HG03135 (cell line): ENCODE results near the gene WDR37.
"Not testable (repeated sequence)": the region's sequence is repeated elsewhere in the genome, so short reads cannot be mapped to it uniquely, and the experiment has no call there.

Source experiments
- ATAC-seq: cut with Tn5 transposase; IDR thresholded peaks from one replicate; pipeline ENCODE4 v1.9.1; 2021; ENCODE audit warnings: mild to moderate bottlenecking, moderate library complexity; ENCODE audit not compliant: unreplicated experiment

WDR37 gene

DNA sequence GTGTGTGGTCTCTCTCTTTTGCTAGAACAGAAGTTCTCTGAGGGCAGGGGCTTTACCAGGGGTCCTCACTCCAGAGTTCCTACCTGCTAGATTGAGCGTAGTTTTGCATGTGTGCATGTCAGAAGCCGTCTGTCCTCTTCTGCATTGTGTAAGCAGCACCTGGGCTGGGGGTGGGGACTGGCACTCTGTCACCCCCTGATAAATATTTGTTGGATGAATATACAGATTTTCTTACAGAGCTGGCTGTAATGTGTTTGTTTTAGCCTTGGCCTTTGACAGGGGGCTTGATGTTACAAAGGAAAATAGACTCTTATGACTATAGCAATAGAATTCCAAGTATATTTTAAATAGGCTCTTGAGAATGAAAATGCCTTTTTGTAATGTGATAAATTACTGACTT lies 46.6 kb downstream of the WDR37 start:
- no peak for ATAC-seq

DNA sequence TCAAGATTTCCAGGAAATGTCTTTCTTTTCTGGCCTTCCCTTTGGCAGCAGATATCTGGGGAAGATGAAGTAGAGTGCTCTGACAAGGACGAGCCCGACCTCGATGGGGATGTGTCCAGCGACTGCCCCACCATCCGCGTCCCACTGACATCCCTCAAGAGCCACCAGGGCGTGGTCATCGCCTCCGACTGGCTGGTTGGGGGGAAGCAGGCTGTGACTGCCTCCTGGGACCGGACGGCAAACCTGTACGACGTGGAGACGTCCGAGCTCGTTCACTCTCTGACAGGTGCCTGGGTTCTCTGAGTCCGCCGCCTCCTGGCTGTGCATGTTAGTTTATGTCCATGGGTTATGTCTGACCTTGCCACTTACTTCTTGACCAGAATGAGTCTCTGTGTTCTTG lies 47.4 kb downstream of the WDR37 start:
- ATAC-seq, result no peak

DNA sequence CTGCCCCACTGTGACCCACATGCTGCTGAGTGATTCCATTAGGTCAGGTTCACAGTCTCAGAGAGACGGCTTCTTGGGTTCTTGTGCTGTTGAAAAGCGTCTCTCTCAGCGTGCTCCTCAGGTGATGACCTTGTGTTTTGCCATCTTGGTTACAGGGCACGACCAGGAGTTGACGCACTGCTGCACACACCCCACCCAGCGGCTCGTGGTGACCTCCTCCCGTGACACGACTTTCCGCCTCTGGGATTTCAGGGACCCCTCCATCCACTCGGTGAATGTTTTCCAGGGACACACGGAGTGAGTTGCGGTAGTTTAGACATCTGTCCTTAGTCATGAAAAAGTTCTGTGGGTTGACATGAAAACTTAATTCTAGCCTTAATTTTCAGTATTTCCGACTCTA lies 48.8 kb downstream of the WDR37 start:
- ATAC-seq, result no peak

DNA sequence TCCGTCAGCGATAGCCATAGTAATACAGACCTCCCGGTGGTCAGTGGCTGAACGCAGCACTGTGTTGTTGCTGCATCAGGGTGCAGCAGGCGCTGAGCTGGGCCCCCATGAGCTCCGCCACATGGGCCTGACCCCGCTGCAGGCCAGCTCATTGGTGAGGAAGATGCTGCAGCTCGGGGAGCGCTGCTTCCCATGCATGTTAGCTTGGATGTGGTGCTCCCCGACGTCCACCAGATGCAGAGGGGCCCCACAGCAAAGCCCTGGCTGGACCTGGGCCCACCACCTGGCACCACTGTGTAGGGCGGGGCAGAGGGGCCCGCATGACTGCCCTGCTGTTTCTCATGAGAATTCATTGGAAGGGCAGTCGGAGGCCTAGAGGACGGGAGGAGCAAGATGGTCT lies 50.8 kb downstream of the WDR37 start:
- no peak for ATAC-seq

DNA sequence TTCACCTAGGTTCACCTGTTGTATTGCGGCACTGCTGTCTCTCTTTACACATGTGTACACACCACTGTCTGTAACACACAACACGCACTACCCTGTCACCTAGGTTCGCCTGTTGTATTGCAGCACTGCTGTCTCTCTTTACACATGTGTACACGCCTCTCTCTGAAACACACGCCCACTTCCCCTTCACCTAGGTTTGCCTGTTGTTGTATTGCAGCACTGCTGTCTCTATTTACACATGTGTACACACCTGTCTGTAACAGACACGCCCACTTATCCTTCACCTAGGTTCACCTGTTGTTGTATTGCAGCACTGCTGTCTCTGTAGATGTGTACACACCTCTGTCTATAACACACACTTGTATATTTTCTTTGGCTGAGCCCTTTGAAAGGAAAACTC lies 51.5 kb downstream of the WDR37 start:
- ATAC-seq, result no peak

DNA sequence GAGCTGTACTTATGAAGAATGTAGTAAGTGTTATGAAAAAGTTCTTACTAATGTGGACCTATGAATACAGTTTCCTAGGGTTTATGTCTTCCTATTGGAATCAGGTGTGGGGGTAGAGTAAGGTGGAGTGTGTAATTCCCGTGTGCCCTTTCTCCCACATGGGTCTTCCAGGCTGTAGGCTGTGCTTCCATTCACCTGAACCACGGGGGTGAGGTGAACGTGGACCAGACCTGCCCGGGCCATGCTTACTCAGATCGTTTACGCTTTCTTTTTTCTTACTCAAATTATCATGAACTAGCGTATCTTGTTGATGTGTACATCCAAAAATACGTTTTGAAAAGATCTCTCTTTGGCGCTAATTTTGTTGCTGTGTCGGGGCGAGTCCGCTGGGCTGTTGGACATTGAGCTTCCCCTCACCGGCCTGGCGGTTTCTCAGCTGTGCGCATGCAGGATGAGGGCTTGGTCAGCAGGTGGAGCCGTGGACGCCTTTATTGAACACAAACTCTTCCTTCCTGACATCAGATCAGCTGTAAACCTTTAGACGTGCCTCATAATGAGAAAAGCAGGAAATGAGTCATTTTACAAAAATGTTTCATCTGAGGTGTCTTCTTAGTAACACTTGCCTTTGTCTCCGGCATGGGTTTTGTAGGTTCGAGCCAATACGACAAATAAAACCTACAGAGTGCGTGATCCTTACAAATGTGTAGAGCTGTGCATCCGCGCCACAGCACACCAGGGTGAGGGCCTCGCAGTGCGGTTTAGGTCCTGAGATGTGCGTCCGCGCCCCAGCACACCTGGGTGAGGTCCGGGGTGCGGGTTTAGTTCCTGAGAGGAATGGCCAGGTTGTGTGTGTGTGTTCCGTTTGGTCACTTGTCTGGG lies 53.8 kb downstream of the WDR37 start:
- peak; percentile 87 for ATAC-seq

DNA sequence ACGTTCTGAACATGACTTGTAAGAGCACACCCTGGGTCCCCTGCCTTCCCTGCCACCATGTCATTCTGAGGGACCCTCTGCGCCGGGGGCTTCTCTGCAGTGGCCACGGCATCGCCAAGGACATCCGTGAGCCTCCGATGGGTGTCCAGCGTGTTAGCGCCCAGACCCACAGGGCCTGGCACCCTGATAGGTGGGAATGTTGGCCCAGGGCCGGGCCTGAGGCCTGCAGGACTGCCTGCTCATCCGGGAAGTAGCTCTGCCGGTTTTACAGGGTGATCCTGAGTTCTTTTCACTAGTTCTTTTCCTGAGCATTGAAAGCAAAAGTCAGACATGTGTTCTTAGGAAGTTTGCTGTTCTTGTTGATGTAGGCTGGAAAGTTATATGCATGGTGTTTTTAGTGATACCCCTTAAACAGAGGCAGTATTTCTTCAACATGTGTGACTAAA lies 54.5 kb downstream of the WDR37 start:
- ATAC-seq, result no peak

DNA sequence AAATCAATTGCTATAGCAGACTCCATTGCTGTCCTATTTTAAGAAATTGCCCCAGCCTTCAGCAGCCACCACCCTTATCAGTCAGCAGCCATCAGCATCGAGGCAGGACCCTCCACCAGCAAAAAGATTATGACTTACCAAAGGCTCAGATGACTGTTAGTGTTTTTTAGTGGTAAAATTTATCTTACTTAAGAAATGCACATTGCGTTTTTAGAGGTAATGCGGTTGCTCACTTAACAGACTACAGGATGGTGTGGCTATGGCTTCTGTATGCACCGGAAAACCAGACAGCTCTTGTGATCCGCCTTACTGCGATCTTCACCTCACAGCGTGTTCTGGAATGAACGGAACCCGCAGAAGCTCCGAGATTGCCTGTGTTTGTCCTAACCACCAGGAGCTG lies 58.1 kb downstream of the WDR37 start:
- no peak for ATAC-seq

DNA sequence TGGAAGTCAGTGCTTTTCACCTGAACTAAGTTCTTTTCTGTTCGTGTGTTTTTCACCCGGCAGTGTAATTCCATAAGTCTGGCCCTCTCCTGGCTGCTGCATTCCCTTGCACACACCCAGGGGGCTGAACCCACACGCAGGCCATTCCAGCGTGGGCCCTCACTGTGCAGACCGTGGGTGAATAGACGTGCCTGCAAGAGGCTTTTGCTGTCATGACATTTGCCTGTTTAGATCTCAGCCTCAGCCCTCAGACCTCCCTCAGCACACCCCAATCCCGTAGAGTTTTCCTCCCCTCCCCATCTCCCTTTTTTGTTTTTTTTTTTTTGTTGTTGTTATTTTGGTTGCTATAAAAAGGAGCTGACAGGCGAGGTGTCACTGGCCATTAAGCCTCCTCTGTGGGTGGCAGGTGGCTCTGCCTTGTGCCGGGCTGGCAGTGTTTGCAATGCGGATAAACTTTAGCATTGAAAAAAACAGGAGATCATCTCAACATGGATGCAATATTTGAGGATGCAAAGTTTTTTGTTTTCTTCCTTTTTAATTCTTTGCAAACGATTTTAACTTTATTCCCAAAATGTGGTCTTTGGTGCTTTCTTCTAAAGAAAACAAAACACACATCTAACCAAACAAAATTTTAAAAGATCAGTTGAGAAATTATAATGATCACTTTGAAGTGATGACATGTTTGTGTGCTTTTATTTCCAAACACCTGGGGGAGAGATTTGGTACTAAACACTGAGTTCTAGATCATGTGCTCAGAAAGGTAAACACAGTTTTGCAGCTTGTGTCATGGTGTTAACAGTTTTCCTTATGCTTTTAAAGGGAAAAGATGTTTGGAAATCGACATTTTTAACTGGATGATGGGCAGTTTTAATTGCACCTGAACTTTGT lies 58.8 kb downstream of the WDR37 start:
- ATAC-seq, result no peak

DNA sequence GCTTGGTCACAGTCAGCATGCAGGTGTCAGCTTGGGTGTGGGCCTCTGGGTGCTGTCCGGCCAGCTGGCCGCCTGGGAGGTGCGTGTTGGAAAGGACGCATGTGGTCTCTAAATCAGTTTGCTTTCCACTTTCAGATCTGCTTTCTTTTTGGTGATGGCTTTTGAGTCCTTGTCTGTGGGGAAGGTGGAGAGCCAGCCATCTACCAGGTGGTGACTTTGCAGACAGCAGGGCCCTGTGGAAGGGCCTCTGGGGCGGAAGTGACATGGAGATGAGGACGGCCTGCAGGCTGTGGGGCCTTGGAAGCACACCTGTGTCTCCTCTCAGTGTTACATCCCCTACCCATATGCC lies 59.4 kb downstream of the WDR37 start:
- no peak for ATAC-seq

DNA sequence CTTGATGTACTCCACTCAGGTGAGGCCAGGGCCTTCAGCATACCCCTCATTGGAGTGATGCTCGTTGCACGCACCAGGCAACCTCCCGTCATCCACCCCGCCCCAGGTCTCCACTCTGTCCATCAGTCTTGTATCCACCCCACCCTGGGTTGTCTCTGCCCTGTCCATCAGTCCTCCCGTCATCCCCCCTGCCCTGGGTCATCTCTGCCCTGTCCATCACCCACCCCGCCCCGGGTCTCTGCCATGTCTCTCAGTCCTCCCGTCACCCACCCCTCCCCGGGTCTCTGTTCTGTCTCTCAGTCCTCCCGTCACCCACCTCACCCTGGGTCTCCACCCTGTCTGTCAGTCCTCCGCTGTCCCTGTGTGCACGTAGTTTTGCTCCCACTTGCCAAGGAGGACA lies 59.9 kb downstream of the WDR37 start:
- ATAC-seq, result no peak

DNA sequence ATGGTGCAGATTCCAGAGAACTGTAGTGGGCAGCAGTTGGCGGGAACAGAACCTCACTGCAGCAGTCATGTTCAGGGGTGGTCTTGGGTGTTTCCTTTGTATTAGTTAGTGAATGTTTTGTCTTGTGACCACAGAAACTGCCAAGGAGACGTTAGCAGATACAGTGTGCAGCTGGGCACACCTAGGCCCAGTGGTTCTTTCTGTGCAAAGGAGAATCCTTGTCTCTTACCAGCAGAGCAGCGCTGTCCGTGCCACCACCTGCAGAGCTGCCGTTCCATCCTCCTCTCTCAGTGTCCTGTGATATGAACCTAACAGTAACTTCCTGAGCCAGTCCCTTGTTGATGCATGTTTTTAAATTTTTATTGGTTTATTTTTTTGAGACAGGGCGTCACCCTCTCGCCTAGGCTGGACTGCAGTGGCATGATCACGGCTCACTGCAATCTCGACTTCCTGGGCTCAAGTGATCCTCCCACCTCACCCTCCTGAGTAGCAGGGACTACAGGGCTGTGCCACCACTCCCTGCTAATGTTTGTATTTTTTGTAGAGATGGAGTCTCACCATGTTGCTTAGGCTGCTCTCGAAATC lies 60.6 kb downstream of the WDR37 start:
- ATAC-seq, result no peak

DNA sequence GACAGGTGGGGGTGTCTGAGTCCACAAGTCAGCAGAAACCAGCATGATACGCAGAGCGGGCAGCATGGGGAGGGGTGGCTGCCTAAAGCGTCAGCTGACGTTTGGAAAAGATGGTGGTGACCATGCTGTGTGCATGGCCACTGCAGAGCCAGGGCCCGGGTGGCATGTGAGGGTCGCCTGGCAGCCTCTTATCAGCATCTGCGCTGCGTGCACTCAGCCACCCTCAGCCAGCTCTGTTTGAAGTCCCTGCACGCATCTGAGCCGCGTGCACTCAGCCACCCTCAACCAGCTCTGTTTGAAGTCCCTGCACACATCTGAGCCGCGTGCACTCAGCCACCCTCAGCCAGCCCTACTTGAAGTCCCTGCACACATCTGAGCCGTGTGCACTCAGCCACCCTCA lies 61.5 kb downstream of the WDR37 start:
- no peak for ATAC-seq

DNA sequence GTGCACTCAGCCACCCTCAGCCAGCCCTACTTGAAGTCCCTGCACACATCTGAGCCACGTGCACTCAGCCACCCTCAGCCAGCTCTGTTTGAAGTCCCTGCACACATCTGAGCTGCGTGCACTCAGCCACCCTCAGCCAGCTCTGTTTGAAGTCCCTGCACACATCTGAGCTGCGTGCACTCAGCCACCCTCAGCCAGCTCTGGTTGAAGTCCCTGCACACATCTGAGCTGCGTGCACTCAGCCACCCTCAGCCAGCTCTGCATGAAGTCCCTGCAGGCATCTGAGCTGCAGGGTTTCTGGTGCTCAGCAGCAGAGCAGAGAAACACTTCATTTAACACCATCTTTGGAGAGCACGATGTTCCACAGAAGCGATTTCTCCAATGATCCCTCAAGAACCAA lies 62.1 kb downstream of the WDR37 start:
- not testable (repeated sequence) for ATAC-seq

DNA sequence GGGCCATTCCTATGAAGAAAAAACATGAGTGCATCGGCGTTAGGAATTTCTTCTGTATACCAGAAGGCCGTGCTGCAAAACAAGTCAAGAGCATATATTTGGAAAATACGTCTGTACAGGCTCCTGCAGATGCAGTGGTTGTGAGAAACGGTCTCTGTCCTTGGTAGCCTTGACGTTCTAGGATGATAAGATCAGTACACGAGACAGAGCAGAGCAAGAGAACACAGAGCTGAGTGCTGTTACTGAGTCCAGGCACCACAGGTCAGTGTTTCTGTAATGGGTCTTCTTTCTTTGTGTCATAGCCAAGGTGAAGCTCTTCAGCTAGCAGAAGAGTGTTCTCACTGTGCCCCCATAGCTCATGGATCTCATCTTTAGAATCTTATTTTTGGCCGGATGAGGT lies 62.8 kb downstream of the WDR37 start:
- no peak for ATAC-seq

DNA sequence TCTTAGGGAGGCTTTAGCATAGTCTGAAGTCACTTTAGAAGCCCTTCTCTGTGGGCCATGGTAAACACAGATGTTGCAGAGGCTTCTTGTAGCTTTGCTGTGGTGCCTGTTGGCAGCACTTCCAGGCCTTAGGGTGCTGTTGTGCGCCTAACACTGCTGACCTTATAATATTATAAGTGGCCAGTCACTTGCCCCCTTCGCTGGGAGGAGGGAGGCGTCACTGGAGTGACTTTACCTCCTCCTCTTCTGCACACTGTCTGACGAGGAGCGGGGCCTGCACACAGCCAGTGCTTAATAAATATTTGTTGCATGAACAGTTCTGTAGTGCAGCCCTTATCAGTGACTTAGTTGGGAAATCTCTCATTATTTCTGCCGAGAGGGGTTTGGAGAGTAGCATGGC lies 63.3 kb downstream of the WDR37 start:
- no peak for ATAC-seq

DNA sequence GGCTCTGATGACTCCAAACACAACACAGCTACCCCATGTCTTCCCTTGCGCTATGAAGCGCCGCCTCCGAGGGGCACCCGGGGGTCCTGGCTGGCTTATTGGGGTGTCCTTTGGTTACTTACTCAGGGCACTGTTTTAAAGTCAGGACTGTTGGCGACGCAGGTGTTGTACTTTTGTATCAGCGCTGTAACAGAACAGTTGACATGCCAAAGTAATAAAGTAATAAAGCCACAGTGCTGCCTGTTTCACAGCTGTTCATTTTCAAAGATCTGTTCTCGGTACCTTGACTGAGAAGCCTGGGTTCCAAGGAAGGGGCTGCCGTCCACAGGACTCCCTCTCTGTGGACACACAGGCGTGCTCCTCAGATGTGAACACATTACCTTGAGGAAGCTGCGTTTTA lies 64.1 kb downstream of the WDR37 start:
- no peak for ATAC-seq

DNA sequence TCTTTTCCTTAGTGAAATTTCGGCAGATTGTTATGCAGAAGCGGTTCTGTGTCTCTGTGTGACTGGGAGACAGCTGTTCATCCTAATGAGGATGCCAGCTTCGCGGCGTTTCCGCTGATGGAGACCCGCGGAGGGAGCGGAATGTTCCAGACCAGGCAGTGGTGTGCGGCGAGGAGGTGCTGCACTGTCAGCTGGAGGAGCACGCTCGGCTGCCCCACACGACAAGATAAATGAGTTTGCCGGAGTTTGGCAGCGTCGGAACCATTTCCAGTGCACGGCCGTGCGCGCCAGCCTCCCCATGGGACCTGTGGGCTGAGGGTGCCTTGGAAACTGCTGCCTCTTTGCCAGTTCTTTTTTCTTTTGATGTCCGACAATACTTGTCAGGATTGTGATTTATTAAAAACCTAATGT lies 64.6 kb downstream of the WDR37 start:
- no peak for ATAC-seq

DNA sequence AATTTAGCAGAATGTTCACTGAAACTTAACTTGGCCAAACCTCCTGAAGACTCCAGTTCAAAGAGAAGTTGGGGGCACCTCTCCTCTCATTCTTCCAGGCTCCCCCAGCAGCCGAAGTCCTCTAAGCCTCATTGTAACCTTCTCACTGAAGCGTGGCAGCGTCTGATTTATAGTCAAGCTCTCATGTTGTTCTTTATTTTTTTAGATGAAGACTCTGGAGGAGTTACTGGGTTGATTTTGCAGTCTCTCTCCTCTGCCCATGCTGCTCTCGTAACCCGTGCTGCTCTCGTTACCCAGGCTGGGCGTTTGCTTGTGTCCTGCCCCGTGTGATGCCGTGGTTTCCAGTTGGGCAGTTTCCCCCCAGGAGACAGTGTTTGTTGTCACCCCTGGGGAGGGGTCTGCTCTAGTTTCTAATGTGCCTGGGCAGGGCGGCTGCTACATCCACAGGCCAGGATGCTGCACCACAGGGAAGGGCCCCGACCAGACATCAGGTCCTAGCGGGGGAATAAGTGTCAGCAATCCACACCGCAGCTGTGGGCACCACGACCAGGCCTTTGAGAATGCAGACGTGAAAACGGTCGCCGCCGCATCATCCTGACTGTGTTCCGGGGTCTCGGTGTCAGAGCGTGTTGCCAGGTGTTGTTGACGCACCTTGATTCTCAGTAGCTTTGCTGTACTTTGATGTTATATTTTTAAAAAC lies 65.2 kb downstream of the WDR37 start:
- ATAC-seq, result no peak

DNA sequence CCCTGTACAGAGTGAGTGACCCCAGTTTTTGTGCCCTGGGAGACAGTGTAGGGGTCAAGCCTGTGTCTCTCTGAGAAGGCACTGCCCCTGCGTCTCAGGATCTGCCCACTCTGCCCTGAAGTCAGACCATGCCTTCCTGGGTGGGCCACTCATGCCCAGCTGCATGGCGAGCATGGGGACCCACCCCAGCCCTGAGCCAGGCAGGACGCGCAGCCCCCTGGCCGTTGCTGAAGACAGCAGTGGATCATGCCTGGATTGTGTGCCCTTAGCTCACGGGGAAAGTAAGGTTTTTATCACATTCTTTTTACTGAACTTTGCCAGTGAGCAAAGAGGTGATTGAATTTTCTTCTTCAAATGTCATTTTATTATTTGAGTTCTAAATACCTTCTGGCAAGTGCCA lies 66.2 kb downstream of the WDR37 start:
- no peak for ATAC-seq

DNA sequence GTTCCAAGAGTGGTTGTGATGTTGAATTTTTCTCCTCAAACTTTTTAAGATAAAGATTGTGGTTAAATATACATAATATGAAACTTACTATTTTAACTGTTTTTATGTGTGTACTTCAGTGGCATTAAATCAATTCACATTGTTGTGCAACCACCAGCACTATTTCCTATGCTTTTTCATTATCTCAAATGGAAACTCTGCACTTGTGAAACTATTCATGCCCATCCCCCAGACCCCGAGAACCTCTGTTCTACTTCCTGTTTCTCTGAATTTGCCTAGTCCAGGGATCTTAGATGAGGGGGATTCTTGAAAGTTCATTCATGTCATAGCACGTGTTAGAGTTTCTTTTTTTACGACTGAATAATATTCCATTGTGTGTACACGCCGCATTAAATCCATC lies 67.0 kb downstream of the WDR37 start:
- no peak for ATAC-seq
